Heart left ventricle (tissue), 16 donors: ENCODE measurements around the gene NOL3. TPM values are rescaled to one million over a fixed set of nuclear protein-coding genes. Genes with fewer than 3 reads are reported as not detected.

Experiments used
- ATAC-seq, 4 donors: fragments of 200-7000 bp; cut with Tn5 transposase; one replicate each; pipeline ENCODE4 v1.9.1; 2020 to 2022; ENCODE audit warnings: moderate library complexity in 4 of 4, mild to moderate bottlenecking in 3 of 4, moderate number of reproducible peaks in 1 of 4
- DNase-seq, 5 donors: peaks; one replicate each; pipeline ENCODE4 v3.0.0-alpha.2; 2020
- H3K27ac ChIP-seq, 12 donors: fragments of 200-600 bp; sonication (generic) in 4 of 12; one replicate each; pipeline versions ENCODE4 v1.5.0 to v1.8.0; 2016 to 2022; ENCODE audit warnings: mild to moderate bottlenecking in 2 of 12
- H3K27me3 ChIP-seq, 9 donors: fragments of 200-600 bp; sonication (generic) in 2 of 9; one replicate each; pipeline versions ENCODE4 v1.5.1 to v1.8.0; 2016 to 2022; ENCODE audit warnings: mild to moderate bottlenecking in 3 of 9
- H3K36me3 ChIP-seq, 9 donors: fragments of 200-600 bp; sonication (generic) in 2 of 9; one replicate each; pipeline versions ENCODE4 v1.5.0 to v1.8.0; 2018 to 2022; ENCODE audit warnings: mild to moderate bottlenecking in 2 of 9
- H3K4me1 ChIP-seq, 12 donors: fragments of 200-600 bp; sonication (generic) in 4 of 12; one replicate each; pipeline versions ENCODE4 v1.5.0 to v1.8.0; 2016 to 2022; ENCODE audit warnings: mild to moderate bottlenecking in 3 of 12
- H3K4me3 ChIP-seq, 12 donors: fragments of 200-600 bp; sonication (generic) in 4 of 12; one replicate each; pipeline versions ENCODE4 v1.5.0 to v1.8.0; 2017 to 2022; ENCODE audit warnings: mild to moderate bottlenecking in 9 of 12, moderate library complexity in 4 of 12
- H3K9me3 ChIP-seq, 12 donors: fragments of 200-600 bp; sonication (generic) in 4 of 12; one replicate each; pipeline versions ENCODE4 v1.5.0 to v1.8.0; 2016 to 2022; ENCODE audit warnings: mild to moderate bottlenecking in 1 of 12
- CTCF ChIP-seq, 12 donors: fragments of 200-600 bp; sonication (generic) in 4 of 12; IDR thresholded peaks; one replicate each; pipeline versions ENCODE4 v1.5.0 to v1.8.0; 2018 to 2022; ENCODE audit warnings: antibody characterized with exemption in 12 of 12, mild to moderate bottlenecking in 5 of 12
- POLR2A ChIP-seq, 2 donors: fragments of 450-650 bp; IDR thresholded peaks; one replicate each; pipeline ENCODE4 v1.6.1; 2017; ENCODE audit warnings: antibody characterized with exemption in 2 of 2, mild to moderate bottlenecking in 2 of 2, moderate library complexity in 2 of 2
- WGBS, 4 donors: extraction: QIAGEN DNeasy Blood & Tissue Kit in 2 of 4; methylation state at CpG; one replicate each; pipeline versions ENCODE4 v1.1.5 to v1.1.7; 2013 to 2018; 5-methylcytosine and 5-hydroxymethylcytosine counted together
- intact Hi-C, 10 donors: fragments of 100-400 bp; cut with DNase I; formaldehyde crosslinking; loops; one replicate each; pipeline versions ENCODE4 v1.11.1 to v1.14.2; 2022
- polyA plus RNA-seq, 2 donors: library from polyadenylated mRNA; stranded (reverse); fragments of 200-250 nt; gene quantifications; one replicate each; pipeline ENCODE4 v1.2.3, GENCODE V29; 2013
- total RNA-seq, 9 donors: library from RNA; depleted of rRNA in 2 of 9; stranded (reverse); fragments of >200 nt in 2 of 9; fragmentation: NEBNext Ultra II Directional in 3 of 9; extraction: Animal tissue kit (Norgen Biotek cat#: 25700) in 3 of 9; gene quantifications; one replicate each; pipeline versions ENCODE4 v1.1.0 to v1.2.4, GENCODE V29; 2016 to 2023
- donor health status: ischemic (EF 13 %, LVEDD 7.1; RV severe dilation, severe dysfunction).
- donor health status: healthy with polysubstance abuse.
- donor health status: DM: no; HTN: yes; CAD: no.
- donor health status: DM: no; HTN: no; CAD: no.
- donor health status: ischemic (EF 25% LVEDD 6.9; RV normal size, moderate dysfunction).
- donor health status: ischemic (EF 25% LVEDD 5.7; RV mildly dilated, moderate dysfunction).
- donor health status: healthy.
- donor health status: DM: yes; HTN: yes; CAD: no.
- donor health status: ischemic (EF 35%, LVEDD 5.7; RV mildly dilated, moderate dysfunction).
- donor health status: nonischemic (EF 11% LVEDD 7.7; RV severe dilation, severe dysfunction).
- donor health status: DM: yes; HTN: yes; CAD: no.
- donor health status: PGD.
- donor health status: ischemic (EF 29% LVEDD 5.4; RV normal size, mild dysfunction).
- donor health status: nonischemic (EF 23%, LVEDD 6.1; RV moderate dilation, normal function).

Gene NOL3
- total and polyA plus RNA-seq, 11 donors: 64.9 to 121 (median 85.5) TPM

GRCh38 chr16:67148221-67148620, 22.1 kb upstream of the NOL3 start:
- WGBS, 4 donors: 82 to 96% (median 93%) methylated on average over 2 of the region's 2 CpGs
- Histone ChIP-seq H3K27me3 (peaks cover 0 to 17% (median 0%) of the 10 kb centered on the region in 9 donors), H3K9me3 (no peaks in the 10 kb centered on the region), H3K27ac (no peak overlapping the region), H3K36me3 (peaks cover 0 to 61% (median 52%) of the 10 kb centered on the region in 9 donors), H3K4me3 (no peak overlapping the region), H3K4me1 (peaks cover 0 to 16% (median 7%) of the 10 kb centered on the region in 12 donors)
- intact Hi-C loops: no loop called here
- DNase-seq (no peak), ATAC-seq (no peak)
- TF ChIP-seq POLR2A (IDR thresholded peaks at IDR 0.05) (no peak), CTCF (IDR thresholded peaks at IDR 0.05) (no peak)

GRCh38 chr16:67148656-67149275, 21.6 kb upstream of the NOL3 start:
- intact Hi-C loops: no loop called here
- peaks cover 0 to 56% (median 46%) of the 10 kb centered on the region in 9 donors for H3K36me3 ChIP-seq
- no peaks in the 10 kb centered on the region for H3K9me3 ChIP-seq
- TF ChIP-seq CTCF (IDR thresholded peaks at IDR 0.05) (no peak), POLR2A (IDR thresholded peaks at IDR 0.05) (no peak)
- peaks cover 0 to 17% (median 0%) of the 10 kb centered on the region in 9 donors for H3K27me3 ChIP-seq
- ATAC-seq (no peak), DNase-seq (no peak)
- H3K4me1 ChIP-seq: peaks cover 0 to 16% (median 7%) of the 10 kb centered on the region in 12 donors
- H3K27ac ChIP-seq: no peak overlapping the region
- no peak overlapping the region for H3K4me3 ChIP-seq
- whole genome bisulfite sequencing, 4 donors: 89 to 98% (median 94%) methylated on average over 4 to 11 of the region's 11 CpGs

- ATAC-seq: no peak
- TF ChIP-seq POLR2A (IDR thresholded peaks at IDR 0.05) (no peak), CTCF (IDR thresholded peaks at IDR 0.05) (no peak)
- no peaks in the 10 kb centered on the region for H3K9me3 ChIP-seq
- H3K36me3 ChIP-seq: peaks cover 0 to 49% (median 39%) of the 10 kb centered on the region in 9 donors
- peak overlapping the region in 5 of 12 donors; percentile 63 to 75 (median 69) for H3K4me3 ChIP-seq
- intact Hi-C loops: loop anchor here in 5 of 10 donors (2.0 to 10.0 kb wide), 3 partner anchors 135 to 255 kb away; no protein-coding TSS in a partner anchor
- 61 to 77% (median 71%) methylated on average over 59 to 77 of the region's 77 CpGs for WGBS, 4 donors
- peak overlapping the region in 5 of 12 donors; percentile 81 to 93 (median 88) for H3K27ac ChIP-seq
- peaks cover 0 to 16% (median 8%) of the 10 kb centered on the region in 12 donors for H3K4me1 ChIP-seq
- H3K27me3 ChIP-seq: peaks cover 0 to 17% (median 0%) of the 10 kb centered on the region in 9 donors
- DNase-seq: no peak
Observed at GRCh38 chr16:67149276-67150046, 20.9 kb upstream of the NOL3 start.
